ENCODE results near the gene HSD17B1.

DNA sequence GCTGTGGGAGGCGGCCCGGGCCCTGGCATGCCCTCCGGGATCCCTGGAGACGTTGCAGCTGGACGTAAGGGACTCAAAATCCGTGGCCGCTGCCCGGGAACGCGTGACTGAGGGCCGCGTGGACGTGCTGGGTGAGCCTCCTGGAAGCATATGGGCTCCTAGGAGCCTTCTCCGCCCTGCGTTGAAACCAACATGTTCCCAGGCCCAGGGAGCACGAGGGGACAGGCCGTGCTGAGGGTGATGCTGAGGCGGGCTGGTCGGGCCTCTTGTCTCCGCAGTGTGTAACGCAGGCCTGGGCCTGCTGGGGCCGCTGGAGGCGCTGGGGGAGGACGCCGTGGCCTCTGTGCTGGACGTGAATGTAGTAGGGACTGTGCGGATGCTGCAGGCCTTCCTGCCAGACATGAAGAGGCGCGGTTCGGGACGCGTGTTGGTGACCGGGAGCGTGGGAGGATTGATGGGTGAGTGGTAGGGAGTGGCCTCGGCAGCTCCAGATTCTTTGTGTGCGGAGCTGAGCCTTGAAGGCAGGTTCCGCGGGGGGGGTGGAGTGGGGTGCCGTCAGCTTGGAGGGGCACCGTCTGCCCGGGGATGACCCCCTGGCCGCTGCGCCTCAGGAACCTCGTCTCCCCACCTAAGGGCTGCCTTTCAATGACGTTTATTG, 567 bp downstream of the HSD17B1 start:
- TF ChIP-seq, protein P1, sequence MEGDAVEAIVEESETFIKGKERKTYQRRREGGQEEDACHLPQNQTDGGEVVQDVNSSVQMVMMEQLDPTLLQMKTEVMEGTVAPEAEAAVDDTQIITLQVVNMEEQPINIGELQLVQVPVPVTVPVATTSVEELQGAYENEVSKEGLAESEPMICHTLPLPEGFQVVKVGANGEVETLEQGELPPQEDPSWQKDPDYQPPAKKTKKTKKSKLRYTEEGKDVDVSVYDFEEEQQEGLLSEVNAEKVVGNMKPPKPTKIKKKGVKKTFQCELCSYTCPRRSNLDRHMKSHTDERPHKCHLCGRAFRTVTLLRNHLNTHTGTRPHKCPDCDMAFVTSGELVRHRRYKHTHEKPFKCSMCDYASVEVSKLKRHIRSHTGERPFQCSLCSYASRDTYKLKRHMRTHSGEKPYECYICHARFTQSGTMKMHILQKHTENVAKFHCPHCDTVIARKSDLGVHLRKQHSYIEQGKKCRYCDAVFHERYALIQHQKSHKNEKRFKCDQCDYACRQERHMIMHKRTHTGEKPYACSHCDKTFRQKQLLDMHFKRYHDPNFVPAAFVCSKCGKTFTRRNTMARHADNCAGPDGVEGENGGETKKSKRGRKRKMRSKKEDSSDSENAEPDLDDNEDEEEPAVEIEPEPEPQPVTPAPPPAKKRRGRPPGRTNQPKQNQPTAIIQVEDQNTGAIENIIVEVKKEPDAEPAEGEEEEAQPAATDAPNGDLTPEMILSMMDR (IDR thresholded peaks at IDR 0.05; ENCODE audit: poor library complexity, severe bottlenecking): no peak
- no peak for TF ChIP-seq TAF1 (IDR thresholded peaks at IDR 0.05; ENCODE audit: low read depth)
- TF ChIP-seq EZH2 (IDR thresholded peaks at IDR 0.05; ENCODE audit: borderline replicate concordance, insufficient read depth, low read length, poor library complexity, severe bottlenecking): no peak
- TF ChIP-seq RAD21 (conservative IDR thresholded peaks at IDR 0.05): no peak
- no peak for TF ChIP-seq POLR2AphosphoS5 (IDR thresholded peaks at IDR 0.05)
- no peak for TF ChIP-seq SMC3 (conservative IDR thresholded peaks at IDR 0.05; ENCODE audit: poor library complexity)
- TF ChIP-seq, protein P2, sequence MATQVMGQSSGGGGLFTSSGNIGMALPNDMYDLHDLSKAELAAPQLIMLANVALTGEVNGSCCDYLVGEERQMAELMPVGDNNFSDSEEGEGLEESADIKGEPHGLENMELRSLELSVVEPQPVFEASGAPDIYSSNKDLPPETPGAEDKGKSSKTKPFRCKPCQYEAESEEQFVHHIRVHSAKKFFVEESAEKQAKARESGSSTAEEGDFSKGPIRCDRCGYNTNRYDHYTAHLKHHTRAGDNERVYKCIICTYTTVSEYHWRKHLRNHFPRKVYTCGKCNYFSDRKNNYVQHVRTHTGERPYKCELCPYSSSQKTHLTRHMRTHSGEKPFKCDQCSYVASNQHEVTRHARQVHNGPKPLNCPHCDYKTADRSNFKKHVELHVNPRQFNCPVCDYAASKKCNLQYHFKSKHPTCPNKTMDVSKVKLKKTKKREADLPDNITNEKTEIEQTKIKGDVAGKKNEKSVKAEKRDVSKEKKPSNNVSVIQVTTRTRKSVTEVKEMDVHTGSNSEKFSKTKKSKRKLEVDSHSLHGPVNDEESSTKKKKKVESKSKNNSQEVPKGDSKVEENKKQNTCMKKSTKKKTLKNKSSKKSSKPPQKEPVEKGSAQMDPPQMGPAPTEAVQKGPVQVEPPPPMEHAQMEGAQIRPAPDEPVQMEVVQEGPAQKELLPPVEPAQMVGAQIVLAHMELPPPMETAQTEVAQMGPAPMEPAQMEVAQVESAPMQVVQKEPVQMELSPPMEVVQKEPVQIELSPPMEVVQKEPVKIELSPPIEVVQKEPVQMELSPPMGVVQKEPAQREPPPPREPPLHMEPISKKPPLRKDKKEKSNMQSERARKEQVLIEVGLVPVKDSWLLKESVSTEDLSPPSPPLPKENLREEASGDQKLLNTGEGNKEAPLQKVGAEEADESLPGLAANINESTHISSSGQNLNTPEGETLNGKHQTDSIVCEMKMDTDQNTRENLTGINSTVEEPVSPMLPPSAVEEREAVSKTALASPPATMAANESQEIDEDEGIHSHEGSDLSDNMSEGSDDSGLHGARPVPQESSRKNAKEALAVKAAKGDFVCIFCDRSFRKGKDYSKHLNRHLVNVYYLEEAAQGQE (IDR thresholded peaks at IDR 0.05; ENCODE audit: borderline replicate concordance): no peak
- TF ChIP-seq EP300 (conservative IDR thresholded peaks at IDR 0.05; ENCODE audit: poor library complexity, severe bottlenecking): no peak
- TF ChIP-seq MXI1 (conservative IDR thresholded peaks at IDR 0.05; ENCODE audit: poor library complexity, severe bottlenecking): no peak

All from neural cell (in vitro differentiated cells).